HCT116 (cell line): ENCODE measurements around the gene SET.

Source experiments
- CEBPB ChIP-seq: IDR thresholded peaks from 2 replicates; pipeline ENCODE4 v1.6.1; 2012; ENCODE audit warnings: low read depth
- CTCF ChIP-seq, 3 experiments: fragments of 200-600 bp in 1 of 3; sonication (generic) in 1 of 3; IDR thresholded peaks in 2 of 3; conservative IDR thresholded peaks in 1 of 3; 2 replicates each; pipeline ENCODE4 v1.5.1; 2012 to 2017; ENCODE audit warnings: low read depth in 2 of 3, low read length in 2 of 3, antibody characterized with exemption in 1 of 3, borderline replicate concordance in 1 of 3, control low read depth in 1 of 3, mild to moderate bottlenecking in 1 of 3, mixed read lengths in 1 of 3, mixed run types in 1 of 3, moderate library complexity in 1 of 3; ENCODE audit not compliant: insufficient read depth in 1 of 3
- ELF1 ChIP-seq: IDR thresholded peaks from 2 replicates; pipeline ENCODE4 v1.6.1; 2012; ENCODE audit warnings: low read depth, borderline replicate concordance
- EZH2 ChIP-seq: fragments of 200-600 bp; sonication (generic); IDR thresholded peaks from 2 replicates; pipeline ENCODE4 v1.6.1; 2017; ENCODE audit warnings: antibody characterized with exemption, mixed run types
- MAX ChIP-seq: IDR thresholded peaks from 2 replicates; pipeline ENCODE4 v1.6.1; 2012
- POLR2AphosphoS5 ChIP-seq: IDR thresholded peaks from 2 replicates; pipeline ENCODE4 v1.6.1; 2011; ENCODE audit warnings: mild to moderate bottlenecking, low read depth, low read length, moderate library complexity
- REST ChIP-seq: IDR thresholded peaks from 2 replicates; pipeline ENCODE4 v1.6.1; 2012; ENCODE audit warnings: low read depth
- SP1 ChIP-seq: IDR thresholded peaks from 2 replicates; pipeline ENCODE4 v1.6.1; 2012; ENCODE audit warnings: low read depth
- SRF ChIP-seq: IDR thresholded peaks from 2 replicates; pipeline ENCODE4 v1.6.1; 2012; ENCODE audit warnings: low read depth
- YY1 ChIP-seq: IDR thresholded peaks from 2 replicates; pipeline ENCODE4 v1.6.1; 2011; ENCODE audit warnings: low read length, low read depth, moderate library complexity, mild to moderate bottlenecking; ENCODE audit not compliant: insufficient replicate concordance; ENCODE audit errors: extremely low read depth
- ZNF274 ChIP-seq: fragments of 200-500 bp; sonication (Bioruptor generic); IDR thresholded peaks from 2 replicates; pipeline ENCODE4 v1.6.1; 2014; ENCODE audit warnings: mild to moderate bottlenecking, low read depth, low read length, inconsistent platforms

GRCh38 chr9:128706671-128707381 lies 17.8 kb downstream of the SET start:
- no peak for TF ChIP-seq REST
- TF ChIP-seq ELF1, result no peak
- TF ChIP-seq CTCF (IDR thresholded peaks at IDR 0.05 in 2 of 3, conservative IDR thresholded peaks at IDR 0.05 in 1 of 3; ENCODE audit: borderline replicate concordance in 1 of 3, insufficient read depth in 1 of 3, low read depth in 2 of 3, low read length in 2 of 3), result no peak
- no peak for TF ChIP-seq SP1
- no peak for TF ChIP-seq EZH2
- no peak for TF ChIP-seq POLR2AphosphoS5
- no peak for TF ChIP-seq YY1
- TF ChIP-seq MAX, result no peak
- no peak for TF ChIP-seq ZNF274
- no peak for TF ChIP-seq CEBPB
- TF ChIP-seq SRF, result no peak
